Measurements from ENCODE around the gene PRC1. TPM values are rescaled to one million over a fixed set of nuclear protein-coding genes. Genes with fewer than 3 reads are reported as not detected.

Gene PRC1
- total RNA-seq, 1 experiment from 2014 or later = 75.7 TPM

DNA sequence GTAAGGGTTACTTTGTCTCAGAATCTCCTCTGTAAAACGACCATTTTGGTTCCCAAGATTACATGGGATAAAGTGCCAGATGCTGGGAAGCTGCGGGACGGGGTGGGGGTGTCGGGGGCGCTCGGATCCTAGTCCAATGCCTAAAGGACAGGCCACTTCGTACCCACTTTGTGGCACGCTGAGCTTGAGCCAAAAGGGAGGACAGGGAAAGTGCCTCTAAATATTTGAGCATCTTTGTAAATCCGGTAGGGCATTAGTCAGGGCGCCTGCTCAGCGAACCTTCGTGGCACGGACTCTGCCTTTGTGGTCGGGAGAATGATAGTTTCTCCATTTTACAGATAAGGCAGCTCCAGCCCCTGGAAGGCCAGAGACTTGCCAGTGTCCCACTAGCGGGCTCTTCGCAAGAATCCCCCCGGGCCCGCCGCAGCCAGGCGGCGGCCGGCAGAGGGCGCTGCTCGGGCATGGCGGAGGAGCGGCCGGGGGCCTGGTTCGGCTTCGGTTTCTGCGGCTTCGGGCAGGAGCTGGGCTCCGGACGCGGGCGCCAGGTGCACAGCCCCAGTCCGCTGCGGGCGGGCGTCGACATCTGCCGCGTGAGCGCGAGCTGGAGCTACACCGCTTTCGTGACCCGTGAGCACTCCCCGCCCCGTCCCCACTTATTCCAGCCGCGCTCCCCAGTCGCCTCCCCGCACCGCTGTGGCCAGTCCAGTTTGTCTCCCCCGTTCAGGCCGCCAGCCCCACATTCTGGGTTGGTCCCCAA is 37.9 kb downstream of the PRC1 start:
- TF ChIP-seq, protein P1, sequence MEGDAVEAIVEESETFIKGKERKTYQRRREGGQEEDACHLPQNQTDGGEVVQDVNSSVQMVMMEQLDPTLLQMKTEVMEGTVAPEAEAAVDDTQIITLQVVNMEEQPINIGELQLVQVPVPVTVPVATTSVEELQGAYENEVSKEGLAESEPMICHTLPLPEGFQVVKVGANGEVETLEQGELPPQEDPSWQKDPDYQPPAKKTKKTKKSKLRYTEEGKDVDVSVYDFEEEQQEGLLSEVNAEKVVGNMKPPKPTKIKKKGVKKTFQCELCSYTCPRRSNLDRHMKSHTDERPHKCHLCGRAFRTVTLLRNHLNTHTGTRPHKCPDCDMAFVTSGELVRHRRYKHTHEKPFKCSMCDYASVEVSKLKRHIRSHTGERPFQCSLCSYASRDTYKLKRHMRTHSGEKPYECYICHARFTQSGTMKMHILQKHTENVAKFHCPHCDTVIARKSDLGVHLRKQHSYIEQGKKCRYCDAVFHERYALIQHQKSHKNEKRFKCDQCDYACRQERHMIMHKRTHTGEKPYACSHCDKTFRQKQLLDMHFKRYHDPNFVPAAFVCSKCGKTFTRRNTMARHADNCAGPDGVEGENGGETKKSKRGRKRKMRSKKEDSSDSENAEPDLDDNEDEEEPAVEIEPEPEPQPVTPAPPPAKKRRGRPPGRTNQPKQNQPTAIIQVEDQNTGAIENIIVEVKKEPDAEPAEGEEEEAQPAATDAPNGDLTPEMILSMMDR (conservative IDR thresholded peaks at IDR 0.05) = peak; percentile 97
- H3T11ph ChIP-seq (ENCODE audit: low read length) = no peak overlapping the region
- H4K20me1 ChIP-seq (ENCODE audit: control insufficient read depth, insufficient read depth, insufficient read length) = peaks cover 3% of the 10 kb centered on the region
- no peaks in the 10 kb centered on the region for H3K79me2 ChIP-seq (ENCODE audit: insufficient read depth, low read length)
- Mint-ChIP-seq H3K36me3 (ENCODE audit: insufficient read depth in 1 of 3, low read depth in 3 of 3) (peaks cover 15 to 48% (median 44%) of the 10 kb centered on the region in 3 experiments; a peak in 6 of 7 replicates), H3K27me3 (ENCODE audit: low read depth) (no peaks in the 10 kb centered on the region), H3K9me3 (no peaks in the 10 kb centered on the region), H3K4me3 (peak overlapping the region; percentile 77 to 82), H3K4me1 (peaks cover 15 to 16% of the 10 kb centered on the region in 2 experiments), H3K27ac (peak overlapping the region in 1 of 3 experiments; percentile 68; a peak in 3 of 7 replicates)
- peaks cover 15% of the 10 kb centered on the region for H3K23me2 ChIP-seq (ENCODE audit: insufficient read length, low read depth, low read length, poor library complexity, severe bottlenecking)
- peak overlapping the region; percentile 41 for H3K4me2 ChIP-seq (ENCODE audit: insufficient read depth, insufficient read length, low read length)
- no peak overlapping the region for H4K5ac ChIP-seq (ENCODE audit: insufficient read length, low read depth, low read length)
- no peak overlapping the region for H4K91ac ChIP-seq (ENCODE audit: insufficient read length, low read depth, low read length)
- H2BK5ac ChIP-seq (ENCODE audit: insufficient read length, low read length) = no peak overlapping the region
- H4K8ac ChIP-seq (replicated peaks; ENCODE audit: insufficient read length, low read depth, low read length) = no peak overlapping the region
- H3K14ac ChIP-seq (ENCODE audit: insufficient read depth, low read length) = peak overlapping the region; percentile 85
- DNase-seq = peak; percentile 85
- H2AFZ ChIP-seq (ENCODE audit: low read length) = no peak overlapping the region
- H3K56ac ChIP-seq (ENCODE audit: insufficient read length, low read depth, low read length) = no peak overlapping the region
- H2BK15ac ChIP-seq (ENCODE audit: low read depth, low read length) = no peak overlapping the region
- H3K23ac ChIP-seq (ENCODE audit: insufficient read length, low read depth, low read length) = no peak overlapping the region
- H3K4me1 ChIP-seq (ENCODE audit: insufficient read depth, low read length) = peaks cover 7% of the 10 kb centered on the region; the same call in 1 of the 2 replicates
- no peak overlapping the region for H2AK5ac ChIP-seq (ENCODE audit: insufficient read length, low read length)
- H3K79me1 ChIP-seq (ENCODE audit: insufficient read depth, low read depth, low read length, poor library complexity, severe bottlenecking) = no peaks in the 10 kb centered on the region
- no peak overlapping the region for H2BK20ac ChIP-seq (ENCODE audit: low read depth, low read length, poor library complexity, severe bottlenecking)
- H3K18ac ChIP-seq (ENCODE audit: insufficient read length, low read depth, low read length) = peak overlapping the region; percentile 89
- no peak overlapping the region for H3K27ac ChIP-seq (ENCODE audit: insufficient read length, low read depth, low read length)
- WGBS (ENCODE audit: extremely low coverage, insufficient read length, low lambda C conversion rate) = no CpG with 5 or more reads among the region's 56 CpGs
- H3K9me3 ChIP-seq (ENCODE audit: control insufficient read depth, low read depth, low read length) = no peaks in the 10 kb centered on the region
- no peak overlapping the region for H3K9ac ChIP-seq (ENCODE audit: extremely low read depth, insufficient read length, low read length)
- H2BK120ac ChIP-seq (ENCODE audit: low read depth, low read length, poor library complexity, severe bottlenecking) = no peak overlapping the region
- no peaks in the 10 kb centered on the region for H3K27me3 ChIP-seq (ENCODE audit: insufficient read depth, low read length)
- no peak overlapping the region for H3K4ac ChIP-seq (ENCODE audit: low read depth, low read length)
- H2BK12ac ChIP-seq (ENCODE audit: insufficient read length, low read depth, low read length) = no peak overlapping the region

All from H9 (cell line).